GM20431 (cell line): ENCODE results near the gene SCNM1.
"Not testable (repeated sequence)": the region's sequence is repeated elsewhere in the genome, so short reads cannot be mapped to it uniquely, and the experiment has no call there.

ENCODE experiments used
- in situ Hi-C: fragments of 300-500 bp; cut with MseI, MboI; formaldehyde crosslinking; loops from one replicate; pipeline ENCODE4 v1.15.0; 2020; ENCODE audit warnings: low sequenced_read_pairs; ENCODE audit not compliant: unreplicated experiment

Gene SCNM1

GRCh38 chr1:151146072-151146411 lies 19.9 kb upstream of the SCNM1 start:
- in situ Hi-C loops: loop anchor here (10.0 kb wide), 1 partner anchor 51 kb away; no protein-coding TSS in a partner anchor

- in situ Hi-C loops: loop anchor here (10.0 kb wide), 1 partner anchor 52 kb away; no protein-coding TSS in a partner anchor
Observed at GRCh38 chr1:151146412-151147131, 19.4 kb upstream of the SCNM1 start, which contains the start of gene SEMA6C. Gene SEMA6C (minus strand): TSS chr1:151146631. CDS start chr1:151142621, 4,010 bp downstream.

- in situ Hi-C loops: loop anchor here (10.0 kb wide), 1 partner anchor 52 kb away; no protein-coding TSS in a partner anchor
Observed at GRCh38 chr1:151147132-151147503, 18.8 kb upstream of the SCNM1 start.

- in situ Hi-C loops: loop anchor here (10.0 kb wide), 1 partner anchor 53 kb away; no protein-coding TSS in a partner anchor
Observed at GRCh38 chr1:151147665-151148064, 18.3 kb upstream of the SCNM1 start.

DNA sequence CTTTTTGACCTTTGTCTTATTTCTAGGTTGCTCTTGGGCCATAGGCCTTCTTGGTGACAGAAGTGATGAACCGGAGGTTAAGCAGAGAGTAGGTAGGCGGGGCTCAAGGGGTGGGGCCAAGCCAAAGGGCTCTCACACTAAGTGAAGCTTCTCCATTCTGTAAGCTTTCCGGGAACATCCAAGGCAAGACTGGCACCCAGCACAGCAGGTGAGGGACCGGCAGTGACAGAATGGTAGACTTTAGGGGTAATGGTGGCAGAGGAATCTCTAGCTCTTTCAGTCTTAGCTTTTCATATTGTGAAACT lies 9.5 kb upstream of the SCNM1 start, which contains the start of gene TNFAIP8L2:
TNFAIP8L2 (plus strand) TSS at position 135 of the 305 bp plus-strand sequence. CDS start 2,049 bp downstream, outside the sequence.
- in situ Hi-C loops: no loop called here

DNA sequence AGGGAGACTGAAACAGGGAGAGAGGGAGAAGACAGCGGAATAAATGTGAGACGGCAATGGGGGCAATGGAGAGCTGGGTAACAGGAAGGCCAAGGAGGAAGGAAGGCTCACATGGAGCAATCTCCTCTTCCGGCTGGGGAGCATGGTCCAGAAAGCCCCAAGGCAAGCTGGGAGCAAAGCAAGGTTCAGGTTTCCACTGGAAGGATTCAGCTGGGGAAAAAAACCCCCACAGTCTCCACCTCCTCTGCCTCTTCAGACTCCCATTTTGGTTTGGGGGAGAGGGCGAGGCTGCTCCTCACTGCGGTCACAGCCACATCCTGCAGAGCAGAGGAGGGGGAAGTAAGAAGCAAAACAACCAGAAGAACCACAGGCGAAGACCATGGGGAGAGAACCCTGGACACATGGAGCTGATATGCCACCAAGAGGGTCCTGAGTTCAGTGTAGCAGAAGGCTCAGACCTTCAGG lies 8.8 kb upstream of the SCNM1 start:
- in situ Hi-C loops: no loop called here

- in situ Hi-C loops: no loop called here
Observed at GRCh38 chr1:151158326-151158725, 7.6 kb upstream of the SCNM1 start.

DNA sequence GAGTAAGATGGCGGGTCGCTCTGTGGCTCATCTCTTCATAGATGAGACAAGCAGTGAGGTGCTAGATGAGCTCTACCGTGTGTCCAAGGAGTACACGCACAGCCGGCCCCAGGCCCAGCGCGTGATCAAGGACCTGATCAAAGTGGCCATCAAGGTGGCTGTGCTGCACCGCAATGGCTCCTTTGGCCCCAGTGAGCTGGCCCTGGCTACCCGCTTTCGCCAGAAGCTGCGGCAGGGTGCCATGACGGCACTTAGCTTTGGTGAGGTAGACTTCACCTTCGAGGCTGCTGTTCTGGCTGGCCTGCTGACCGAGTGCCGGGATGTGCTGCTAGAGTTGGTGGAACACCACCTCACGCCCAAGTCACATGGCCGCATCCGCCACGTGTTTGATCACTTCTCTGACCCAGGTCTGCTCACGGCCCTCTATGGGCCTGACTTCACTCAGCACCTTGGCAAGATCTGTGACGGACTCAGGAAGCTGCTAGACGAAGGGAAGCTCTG lies 7.1 kb upstream of the SCNM1 start:
- in situ Hi-C loops: no loop called here

DNA sequence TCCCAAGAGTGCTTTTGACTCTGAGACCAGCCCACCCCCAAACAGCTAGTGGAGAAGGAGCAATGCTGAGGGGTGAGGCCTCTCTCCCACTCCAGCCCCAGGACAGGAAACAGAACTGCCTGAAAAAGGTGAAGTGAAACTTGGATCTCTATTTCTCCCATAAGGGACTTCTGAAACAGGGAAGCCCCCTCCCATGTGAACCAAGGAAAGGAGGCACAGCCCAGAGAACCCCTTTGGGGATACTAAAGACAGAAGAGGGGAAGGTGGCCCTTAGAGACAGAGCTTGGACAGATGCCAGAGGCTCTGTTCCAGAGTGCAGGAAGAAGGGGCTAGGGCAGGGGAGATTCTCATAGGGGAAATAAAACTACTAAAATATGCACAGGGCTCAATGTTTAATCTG lies 6.6 kb upstream of the SCNM1 start:
- in situ Hi-C loops: no loop called here

GRCh38 chr1:151164732-151165280 lies 1.1 kb upstream of the SCNM1 start:
- in situ Hi-C loops: no loop called here

DNA sequence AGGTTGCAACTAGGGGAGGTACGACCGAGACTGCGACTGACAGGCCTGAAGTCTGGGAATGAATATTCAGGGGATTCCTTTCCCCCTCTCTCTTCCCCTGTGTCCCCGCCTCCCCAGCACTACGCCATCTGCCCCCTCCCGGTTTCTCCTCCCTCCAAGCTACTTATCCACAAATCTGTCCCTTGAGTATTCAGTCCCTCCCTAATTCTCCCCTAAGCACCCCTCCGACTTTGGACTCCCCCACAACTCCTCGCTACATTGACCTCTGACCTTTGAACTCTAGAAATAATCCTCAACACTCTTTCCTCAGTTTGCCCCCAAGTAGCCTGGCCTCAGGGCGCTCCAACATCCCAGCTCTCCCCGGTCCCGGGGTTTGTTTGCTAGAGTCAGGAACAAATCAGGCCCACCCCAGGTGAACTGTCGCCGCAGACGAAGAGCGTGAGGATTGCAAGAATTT lies 635 bp upstream of the SCNM1 start:
- in situ Hi-C loops: no loop called here

- in situ Hi-C loops: no loop called here
Observed at GRCh38 chr1:151166505-151166956, 587 bp downstream of the SCNM1 start.

DNA sequence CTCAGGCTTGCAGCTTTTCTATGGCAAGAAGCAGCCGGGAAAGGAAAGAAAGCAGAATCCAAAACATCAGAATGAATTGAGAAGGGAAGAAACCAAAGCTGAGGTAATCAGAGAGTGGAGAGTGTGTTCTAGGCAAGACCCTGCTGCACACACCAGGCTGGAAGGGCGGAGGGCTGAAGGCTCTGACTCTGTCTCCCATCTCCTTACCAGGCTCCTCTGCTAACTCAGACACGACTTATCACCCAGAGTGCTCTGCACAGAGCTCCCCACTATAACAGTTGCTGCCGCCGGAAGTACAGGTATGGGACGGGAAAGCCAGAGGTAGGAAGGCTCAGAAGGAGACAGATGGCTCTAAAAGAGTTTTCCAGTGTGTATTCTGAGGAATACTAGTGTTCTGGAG lies 1.2 kb downstream of the SCNM1 start:
- in situ Hi-C loops: no loop called here

- in situ Hi-C loops: no loop called here
Observed at GRCh38 chr1:151171190-151171589, 5.2 kb downstream of the SCNM1 start.

DNA sequence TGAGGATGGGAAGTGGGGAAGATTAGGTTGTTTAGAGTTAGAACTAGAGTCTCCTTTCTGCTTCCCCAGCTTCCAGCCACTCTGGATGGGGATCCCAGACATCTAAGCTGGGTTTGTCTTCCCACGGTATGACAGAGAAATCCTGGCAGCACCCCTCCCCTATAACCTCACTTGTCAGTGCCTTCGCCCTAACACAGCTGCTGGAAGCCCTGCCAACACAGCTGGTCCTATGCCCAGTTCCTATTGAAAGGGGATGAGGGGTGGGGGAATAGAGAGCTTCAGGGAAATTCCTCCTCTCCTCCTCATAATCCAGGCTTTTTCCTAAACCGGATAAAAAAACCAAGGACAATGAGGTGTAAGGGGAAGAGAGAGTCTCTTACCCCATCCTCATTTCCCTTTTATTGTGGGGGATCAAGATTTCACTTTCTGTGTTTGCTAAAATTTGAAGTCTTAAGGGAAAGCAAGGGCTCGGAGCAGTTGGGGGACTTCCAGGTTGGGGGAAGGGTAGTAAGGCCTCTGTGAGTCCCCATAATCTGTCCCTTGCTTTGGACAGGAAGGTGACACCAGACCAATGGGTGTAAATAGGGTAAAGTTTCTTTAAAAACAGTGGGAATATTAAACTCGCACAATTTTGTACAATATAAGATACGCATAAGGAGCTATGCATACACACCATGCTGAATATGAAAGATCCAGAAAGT lies 9.2 kb downstream of the SCNM1 start:
- in situ Hi-C loops: no loop called here

- in situ Hi-C loops: no loop called here
Observed at GRCh38 chr1:151175863-151176262, 9.9 kb downstream of the SCNM1 start, which contains the start of gene TMOD4. Gene TMOD4 (minus strand): TSS chr1:151175981. CDS start chr1:151174875, 1,106 bp downstream.

- in situ Hi-C loops: no loop called here
Observed at GRCh38 chr1:151176514-151177045, 10.6 kb downstream of the SCNM1 start.

DNA sequence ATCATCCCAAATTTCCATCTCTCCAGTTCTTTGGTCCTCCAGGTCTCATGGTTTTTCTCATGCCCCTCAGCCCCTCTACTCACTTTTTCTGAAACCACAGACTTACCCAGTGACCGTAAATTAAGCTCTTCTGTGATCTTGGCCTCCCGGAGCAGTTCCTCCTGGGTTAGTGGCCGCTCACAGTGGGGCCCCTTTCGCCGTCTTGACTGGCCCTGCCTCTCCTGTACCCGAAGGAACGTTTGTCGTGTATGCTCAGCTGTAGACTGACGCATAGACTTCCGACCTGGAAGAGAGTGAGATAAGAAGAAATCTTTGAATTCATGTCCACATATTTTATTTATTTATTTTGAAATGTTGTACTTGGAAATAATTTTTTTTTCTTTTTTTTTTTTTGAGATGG lies 18.3 kb downstream of the SCNM1 start:
- in situ Hi-C loops: no loop called here

DNA sequence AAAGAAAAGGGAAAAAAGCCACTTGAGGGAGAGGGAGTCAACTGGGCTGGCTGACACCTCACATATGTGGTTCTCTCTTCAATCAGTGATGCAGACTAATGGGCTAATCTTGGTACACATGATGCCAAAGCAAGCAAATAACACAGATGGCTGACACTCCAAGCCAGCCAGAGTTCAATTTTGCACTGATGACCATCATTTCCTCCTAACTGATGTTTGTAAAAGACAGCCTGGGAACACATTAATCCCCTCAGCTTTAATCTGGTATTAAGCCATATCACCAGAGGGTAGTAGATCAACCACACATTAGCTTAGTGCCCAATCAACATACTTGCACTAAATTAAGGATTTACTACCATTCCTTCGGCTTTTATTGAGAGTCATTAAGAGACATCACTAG lies 21.3 kb downstream of the SCNM1 start:
- in situ Hi-C loops: no loop called here

DNA sequence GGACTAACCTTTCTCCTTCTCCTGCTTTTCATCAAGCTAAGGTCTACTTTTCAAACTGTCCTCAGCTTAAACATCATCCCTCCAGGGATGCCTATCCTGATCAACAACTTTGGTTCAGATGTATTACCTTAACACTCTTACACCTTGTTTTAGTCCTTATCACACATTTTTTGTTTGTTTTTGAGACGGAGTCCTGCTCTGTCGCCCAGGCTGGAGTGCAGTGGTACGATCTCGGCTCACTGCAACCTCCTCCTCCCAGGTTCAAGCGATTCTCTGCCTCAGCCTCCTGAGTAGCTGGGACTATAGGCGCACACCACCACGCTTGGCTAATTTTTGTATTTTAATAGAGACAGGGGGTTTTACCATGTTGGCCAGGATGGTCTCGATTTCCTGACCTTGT lies 22.7 kb downstream of the SCNM1 start:
- in situ Hi-C loops: not testable (repeated sequence)
